ENCODE results near the gene CCDC154.

The CCDC154 gene

DNA sequence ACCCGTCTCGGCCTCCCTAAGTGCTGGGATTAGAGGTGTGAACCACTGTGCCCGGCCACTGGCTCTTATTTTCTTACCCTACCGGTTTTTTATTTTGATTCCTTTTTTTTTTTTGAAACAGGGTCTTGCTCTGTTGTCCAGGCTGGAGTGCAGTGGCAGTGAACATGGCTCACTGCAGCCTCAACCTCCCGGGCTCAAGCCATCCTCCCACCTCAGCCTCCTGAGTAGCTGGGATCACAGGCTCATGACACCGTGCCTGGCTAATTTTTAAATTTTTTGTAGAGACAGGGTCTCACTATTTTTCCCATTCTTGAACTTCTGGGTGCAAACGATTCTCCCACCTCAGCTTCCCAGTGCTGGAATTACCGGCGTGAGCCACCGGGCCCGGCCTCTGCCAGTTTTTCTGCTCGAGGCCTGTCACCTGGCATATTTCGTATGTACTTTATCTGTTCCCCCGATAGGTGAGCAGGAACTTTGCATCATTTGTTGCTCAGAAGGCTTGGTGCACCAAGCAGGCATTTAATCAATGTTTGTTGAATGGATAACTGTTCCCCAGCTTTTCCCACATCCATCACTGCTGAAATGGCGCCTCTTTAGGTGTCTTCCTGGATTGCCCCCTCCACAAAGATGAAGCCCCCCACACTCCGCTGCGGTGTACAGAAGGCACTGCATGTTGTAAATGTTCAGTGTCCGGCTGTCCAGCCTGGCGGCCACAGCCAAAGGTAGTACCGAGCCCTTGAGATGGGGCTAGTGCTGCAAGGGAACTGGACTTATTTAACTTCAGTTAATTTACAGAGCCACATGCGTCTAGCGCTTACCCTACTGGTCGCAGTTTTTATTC, 47.9 kb upstream of the CCDC154 start:
- Histone ChIP-seq H3K4me2 (ENCODE audit: low read depth, low read length, poor library complexity, severe bottlenecking) (peak overlapping the region; percentile 84), H3K9ac (ENCODE audit: low read length) (peak overlapping the region; percentile 96), H4K20me1 (ENCODE audit: low read depth, low read length) (no peaks in the 10 kb centered on the region), H3K36me3 (ENCODE audit: low read length) (no peaks in the 10 kb centered on the region), H3F3A (ENCODE audit: insufficient read depth) (no peaks in the 10 kb centered on the region), H3K27ac (ENCODE audit: low read depth, low read length) (no peak overlapping the region), H3K9me3 (ENCODE audit: insufficient read depth, low read length) (no peaks in the 10 kb centered on the region), H3K79me2 (ENCODE audit: insufficient read depth, low read length) (peaks cover 13% of the 10 kb centered on the region; the same call in 1 of the 2 replicates), H3K4me3 (ENCODE audit: insufficient read depth, low read length, poor library complexity, severe bottlenecking) (peak overlapping the region; percentile 58), H2AFZ (ENCODE audit: low read depth, low read length, severe bottlenecking) (peak overlapping the region; percentile 76), H3K27me3 (ENCODE audit: low read length) (no peaks in the 10 kb centered on the region), H3K9me2 (replicated peaks; ENCODE audit: insufficient read depth, low read length) (no peaks in the 10 kb centered on the region)
- TF ChIP-seq EZH2phosphoT487 (conservative IDR thresholded peaks at IDR 0.05; ENCODE audit: low read length) = no peak
- TF ChIP-seq, protein P1, sequence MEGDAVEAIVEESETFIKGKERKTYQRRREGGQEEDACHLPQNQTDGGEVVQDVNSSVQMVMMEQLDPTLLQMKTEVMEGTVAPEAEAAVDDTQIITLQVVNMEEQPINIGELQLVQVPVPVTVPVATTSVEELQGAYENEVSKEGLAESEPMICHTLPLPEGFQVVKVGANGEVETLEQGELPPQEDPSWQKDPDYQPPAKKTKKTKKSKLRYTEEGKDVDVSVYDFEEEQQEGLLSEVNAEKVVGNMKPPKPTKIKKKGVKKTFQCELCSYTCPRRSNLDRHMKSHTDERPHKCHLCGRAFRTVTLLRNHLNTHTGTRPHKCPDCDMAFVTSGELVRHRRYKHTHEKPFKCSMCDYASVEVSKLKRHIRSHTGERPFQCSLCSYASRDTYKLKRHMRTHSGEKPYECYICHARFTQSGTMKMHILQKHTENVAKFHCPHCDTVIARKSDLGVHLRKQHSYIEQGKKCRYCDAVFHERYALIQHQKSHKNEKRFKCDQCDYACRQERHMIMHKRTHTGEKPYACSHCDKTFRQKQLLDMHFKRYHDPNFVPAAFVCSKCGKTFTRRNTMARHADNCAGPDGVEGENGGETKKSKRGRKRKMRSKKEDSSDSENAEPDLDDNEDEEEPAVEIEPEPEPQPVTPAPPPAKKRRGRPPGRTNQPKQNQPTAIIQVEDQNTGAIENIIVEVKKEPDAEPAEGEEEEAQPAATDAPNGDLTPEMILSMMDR (IDR thresholded peaks at IDR 0.05; ENCODE audit: insufficient read depth, low read length, poor library complexity, severe bottlenecking) = no peak

DNA sequence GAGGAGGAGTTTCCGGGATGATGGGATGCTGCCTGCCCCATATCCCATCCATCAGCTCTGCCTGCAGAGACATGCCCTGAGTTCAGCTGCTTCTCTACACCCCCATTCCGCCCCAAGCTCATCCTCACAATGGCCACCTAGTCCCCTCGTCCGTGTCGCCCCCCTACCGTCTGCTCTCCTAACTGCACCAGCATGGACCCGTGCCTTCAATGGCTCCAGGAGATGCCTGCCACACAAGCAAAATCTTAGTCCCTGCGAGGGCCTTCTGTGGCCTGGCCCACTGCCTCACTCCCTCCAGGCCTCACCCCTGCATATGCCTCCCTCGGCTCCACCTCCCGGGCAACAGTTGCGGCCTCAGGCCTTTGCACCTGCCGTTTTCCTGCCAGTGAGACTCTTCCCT, 47.0 kb upstream of the CCDC154 start:
- Histone ChIP-seq H3K27ac (ENCODE audit: low read depth, low read length) (no peak overlapping the region), H4K20me1 (ENCODE audit: low read depth, low read length) (no peaks in the 10 kb centered on the region), H3K27me3 (ENCODE audit: low read length) (no peaks in the 10 kb centered on the region), H3K4me2 (ENCODE audit: low read depth, low read length, poor library complexity, severe bottlenecking) (no peak overlapping the region), H3K9me2 (replicated peaks; ENCODE audit: insufficient read depth, low read length) (no peaks in the 10 kb centered on the region), H3K79me2 (ENCODE audit: insufficient read depth, low read length) (peaks cover 13% of the 10 kb centered on the region; the same call in 1 of the 2 replicates), H3K9ac (ENCODE audit: low read length) (no peak overlapping the region), H3F3A (ENCODE audit: insufficient read depth) (no peaks in the 10 kb centered on the region), H3K4me3 (ENCODE audit: insufficient read depth, low read length, poor library complexity, severe bottlenecking) (no peak overlapping the region), H3K36me3 (ENCODE audit: low read length) (no peaks in the 10 kb centered on the region), H3K9me3 (ENCODE audit: insufficient read depth, low read length) (no peaks in the 10 kb centered on the region), H2AFZ (ENCODE audit: low read depth, low read length, severe bottlenecking) (no peak overlapping the region)
- no peak for TF ChIP-seq EZH2phosphoT487 (conservative IDR thresholded peaks at IDR 0.05; ENCODE audit: low read length)
- TF ChIP-seq, protein P1 (IDR thresholded peaks at IDR 0.05; ENCODE audit: insufficient read depth, low read length, poor library complexity, severe bottlenecking) = no peak

DNA sequence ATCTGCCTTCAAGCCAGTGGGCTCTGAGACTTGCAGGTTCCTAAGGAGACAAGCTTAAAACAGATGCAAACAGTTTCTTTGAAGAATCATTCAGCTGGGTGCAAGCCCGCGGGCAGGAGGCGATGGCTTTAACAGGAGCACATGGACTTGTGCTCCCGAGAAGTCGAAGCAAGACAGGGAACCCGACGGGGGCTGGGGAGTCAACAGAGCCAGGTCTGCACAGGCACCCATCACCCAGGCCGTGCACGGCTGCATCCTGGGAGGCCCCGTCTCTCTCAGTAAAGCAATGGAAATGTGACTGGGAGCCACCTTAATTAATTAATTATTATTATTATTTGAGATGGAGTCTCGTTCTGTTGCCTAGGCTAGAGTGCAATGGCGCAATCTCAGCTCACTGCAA, 44.7 kb upstream of the CCDC154 start:
- H3K9me3 ChIP-seq (ENCODE audit: insufficient read depth, low read length) = no peaks in the 10 kb centered on the region
- H3F3A ChIP-seq (ENCODE audit: insufficient read depth) = no peaks in the 10 kb centered on the region
- no peak overlapping the region for H2AFZ ChIP-seq (ENCODE audit: low read depth, low read length, severe bottlenecking)
- H3K36me3 ChIP-seq (ENCODE audit: low read length) = no peaks in the 10 kb centered on the region
- H3K4me3 ChIP-seq (ENCODE audit: insufficient read depth, low read length, poor library complexity, severe bottlenecking) = no peak overlapping the region
- TF ChIP-seq, protein P1 (IDR thresholded peaks at IDR 0.05; ENCODE audit: insufficient read depth, low read length, poor library complexity, severe bottlenecking) = no peak
- no peak for TF ChIP-seq EZH2phosphoT487 (conservative IDR thresholded peaks at IDR 0.05; ENCODE audit: low read length)
- H3K4me2 ChIP-seq (ENCODE audit: low read depth, low read length, poor library complexity, severe bottlenecking) = no peak overlapping the region
- H3K9ac ChIP-seq (ENCODE audit: low read length) = no peak overlapping the region
- no peak overlapping the region for H3K27ac ChIP-seq (ENCODE audit: low read depth, low read length)
- peaks cover 4% of the 10 kb centered on the region; the same call in 1 of the 2 replicates for H3K79me2 ChIP-seq (ENCODE audit: insufficient read depth, low read length)
- H3K9me2 ChIP-seq (replicated peaks; ENCODE audit: insufficient read depth, low read length) = no peaks in the 10 kb centered on the region
- no peaks in the 10 kb centered on the region for H3K27me3 ChIP-seq (ENCODE audit: low read length)
- no peaks in the 10 kb centered on the region for H4K20me1 ChIP-seq (ENCODE audit: low read depth, low read length)
